ENCODE measurements around the gene LARGE1.

The LARGE1 gene

GRCh38 chr22:33747029-33747428, 173.2 kb downstream of the LARGE1 start:
- Mint-ChIP-seq H3K4me1 (peaks cover 5% of the 10 kb centered on the region), H3K27ac (no peak overlapping the region), H3K27me3 (ENCODE audit: low read depth) (peaks cover 4% of the 10 kb centered on the region), H3K9me3 (no peaks in the 10 kb centered on the region), H3K36me3 (ENCODE audit: low read depth) (peaks cover 6% of the 10 kb centered on the region), H3K4me3 (no peak overlapping the region)
- TF ChIP-seq CTCF (IDR thresholded peaks at IDR 0.05; ENCODE audit: unreplicated experiment in 3 of 3), result no peak

- no peaks in the 10 kb centered on the region for H3K9me3 Mint-ChIP-seq
- peaks cover 4% of the 10 kb centered on the region for H3K27me3 Mint-ChIP-seq (ENCODE audit: low read depth)
- no peak overlapping the region for H3K4me3 Mint-ChIP-seq
- TF ChIP-seq CTCF (IDR thresholded peaks at IDR 0.05; ENCODE audit: unreplicated experiment in 3 of 3), result no peak
- H3K27ac Mint-ChIP-seq, result no peak overlapping the region
- H3K4me1 Mint-ChIP-seq, result peaks cover 5% of the 10 kb centered on the region
- H3K36me3 Mint-ChIP-seq (ENCODE audit: low read depth), result peaks cover 3% of the 10 kb centered on the region
Observed at GRCh38 chr22:33746501-33746928, 173.8 kb downstream of the LARGE1 start.

GRCh38 chr22:33745501-33745900, 174.8 kb downstream of the LARGE1 start:
- H3K9me3 Mint-ChIP-seq, result no peaks in the 10 kb centered on the region
- peaks cover 3% of the 10 kb centered on the region for H3K36me3 Mint-ChIP-seq (ENCODE audit: low read depth)
- TF ChIP-seq CTCF (IDR thresholded peaks at IDR 0.05; ENCODE audit: unreplicated experiment in 3 of 3), result no peak
- H3K4me1 Mint-ChIP-seq, result peaks cover 5% of the 10 kb centered on the region
- H3K27ac Mint-ChIP-seq, result no peak overlapping the region
- peaks cover 7% of the 10 kb centered on the region for H3K27me3 Mint-ChIP-seq (ENCODE audit: low read depth)
- H3K4me3 Mint-ChIP-seq, result no peak overlapping the region

- peaks cover 5% of the 10 kb centered on the region for H3K4me1 Mint-ChIP-seq
- no peak overlapping the region for H3K4me3 Mint-ChIP-seq
- peaks cover 3% of the 10 kb centered on the region for H3K36me3 Mint-ChIP-seq (ENCODE audit: low read depth)
- H3K9me3 Mint-ChIP-seq, result no peaks in the 10 kb centered on the region
- H3K27ac Mint-ChIP-seq, result no peak overlapping the region
- TF ChIP-seq CTCF (IDR thresholded peaks at IDR 0.05; ENCODE audit: unreplicated experiment in 3 of 3), result no peak
- peaks cover 7% of the 10 kb centered on the region for H3K27me3 Mint-ChIP-seq (ENCODE audit: low read depth)
Observed at GRCh38 chr22:33743756-33744155, 176.5 kb downstream of the LARGE1 start.

- Mint-ChIP-seq H3K27ac (no peak overlapping the region), H3K9me3 (peaks cover 5% of the 10 kb centered on the region), H3K4me1 (peaks cover 5% of the 10 kb centered on the region), H3K36me3 (ENCODE audit: low read depth) (peaks cover 12% of the 10 kb centered on the region), H3K4me3 (no peak overlapping the region), H3K27me3 (ENCODE audit: low read depth) (peaks cover 12% of the 10 kb centered on the region)
- no peak for TF ChIP-seq CTCF (IDR thresholded peaks at IDR 0.05; ENCODE audit: unreplicated experiment in 3 of 3)
Observed at GRCh38 chr22:33741025-33741424, 179.3 kb downstream of the LARGE1 start.

- no peak overlapping the region for H3K4me3 Mint-ChIP-seq
- peaks cover 9% of the 10 kb centered on the region for H3K9me3 Mint-ChIP-seq
- TF ChIP-seq CTCF (IDR thresholded peaks at IDR 0.05; ENCODE audit: unreplicated experiment in 3 of 3), result no peak
- peaks cover 12% of the 10 kb centered on the region for H3K27me3 Mint-ChIP-seq (ENCODE audit: low read depth)
- H3K4me1 Mint-ChIP-seq, result no peaks in the 10 kb centered on the region
- H3K36me3 Mint-ChIP-seq (ENCODE audit: low read depth), result peaks cover 17% of the 10 kb centered on the region
- H3K27ac Mint-ChIP-seq, result no peak overlapping the region
Observed at GRCh38 chr22:33739516-33739915, 180.8 kb downstream of the LARGE1 start.

All from nephron (organoid).